GM10266 (cell line): ENCODE measurements around the gene GASK1A.
"Not testable (repeated sequence)": the region's sequence is repeated elsewhere in the genome, so short reads cannot be mapped to it uniquely, and the experiment has no call there.

Experiments used
- DNase-seq: peaks from one replicate; pipeline ENCODE4 v3.0.0; 2012; ENCODE audit errors: extremely low spot score
- TF ChIP-seq, protein P1 (sequence below): IDR thresholded peaks from 2 replicates; pipeline ENCODE4 v1.5.1; 2012; ENCODE audit warnings: mild to moderate bottlenecking, low read depth; ENCODE audit not compliant: control insufficient read depth, insufficient read depth; ENCODE audit errors: missing control alignments

The GASK1A gene

DNA sequence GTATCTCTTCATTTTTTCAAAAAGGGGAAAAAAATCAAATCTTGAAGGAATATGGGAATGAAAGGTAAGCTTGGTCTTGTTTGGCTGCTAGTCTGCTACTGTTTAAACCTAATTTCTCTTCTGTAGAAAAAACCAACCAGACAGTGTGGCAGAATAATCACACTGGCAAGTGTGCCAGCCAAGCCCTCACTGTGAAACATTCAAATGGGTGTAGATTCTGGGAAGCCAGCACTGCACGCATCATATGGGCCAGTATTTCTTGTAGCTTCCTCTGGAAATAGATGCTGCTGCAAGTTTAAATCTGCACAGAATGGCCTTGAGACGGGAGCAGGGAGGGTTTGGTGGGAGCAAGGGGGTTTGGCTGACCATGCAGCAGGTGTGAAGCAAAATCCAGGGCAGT lies 64.7 kb downstream of the GASK1A start:
- TF ChIP-seq, protein P1, sequence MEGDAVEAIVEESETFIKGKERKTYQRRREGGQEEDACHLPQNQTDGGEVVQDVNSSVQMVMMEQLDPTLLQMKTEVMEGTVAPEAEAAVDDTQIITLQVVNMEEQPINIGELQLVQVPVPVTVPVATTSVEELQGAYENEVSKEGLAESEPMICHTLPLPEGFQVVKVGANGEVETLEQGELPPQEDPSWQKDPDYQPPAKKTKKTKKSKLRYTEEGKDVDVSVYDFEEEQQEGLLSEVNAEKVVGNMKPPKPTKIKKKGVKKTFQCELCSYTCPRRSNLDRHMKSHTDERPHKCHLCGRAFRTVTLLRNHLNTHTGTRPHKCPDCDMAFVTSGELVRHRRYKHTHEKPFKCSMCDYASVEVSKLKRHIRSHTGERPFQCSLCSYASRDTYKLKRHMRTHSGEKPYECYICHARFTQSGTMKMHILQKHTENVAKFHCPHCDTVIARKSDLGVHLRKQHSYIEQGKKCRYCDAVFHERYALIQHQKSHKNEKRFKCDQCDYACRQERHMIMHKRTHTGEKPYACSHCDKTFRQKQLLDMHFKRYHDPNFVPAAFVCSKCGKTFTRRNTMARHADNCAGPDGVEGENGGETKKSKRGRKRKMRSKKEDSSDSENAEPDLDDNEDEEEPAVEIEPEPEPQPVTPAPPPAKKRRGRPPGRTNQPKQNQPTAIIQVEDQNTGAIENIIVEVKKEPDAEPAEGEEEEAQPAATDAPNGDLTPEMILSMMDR = no peak
- DNase-seq = no peak

GRCh38 chr3:43045079-43045478 lies 66.0 kb downstream of the GASK1A start:
- DNase-seq = not testable (repeated sequence)

DNA sequence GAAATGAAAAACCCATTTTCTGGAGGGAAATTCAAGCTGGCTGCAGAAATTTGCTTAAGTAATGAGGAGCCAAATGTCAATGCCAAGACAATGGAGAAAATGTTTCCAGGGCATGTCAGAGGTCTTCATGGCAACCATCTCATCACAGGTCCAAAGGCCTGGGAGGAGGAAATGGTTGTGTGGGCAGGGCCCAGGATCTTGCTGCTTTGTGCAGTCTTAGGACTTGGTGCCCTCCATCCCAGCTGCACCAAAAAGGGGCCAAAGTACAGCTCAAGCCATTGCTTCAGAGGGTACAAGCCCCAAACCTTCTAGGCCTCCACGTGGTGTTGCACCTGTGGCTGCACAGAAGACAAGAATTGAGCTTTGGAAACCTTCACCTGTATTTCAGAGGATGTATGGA lies 67.5 kb downstream of the GASK1A start:
- TF ChIP-seq, protein P1 = no peak
- no peak for DNase-seq

GRCh38 chr3:43048470-43048869 lies 69.4 kb downstream of the GASK1A start:
- TF ChIP-seq, protein P1 = no peak

GRCh38 chr3:43053291-43053690 lies 74.2 kb downstream of the GASK1A start:
- no peak for DNase-seq
- TF ChIP-seq, protein P1 = no peak

More at GRCh38 chr3:43048470-43048869, 69.4 kb downstream of the GASK1A start:
- no peak for DNase-seq

- no peak for DNase-seq
- TF ChIP-seq, protein P1 = no peak
These were observed 75.6 kb downstream of the GASK1A start for GRCh38 chr3:43054754-43055153.

GRCh38 chr3:43055393-43055792 lies 76.3 kb downstream of the GASK1A start:
- TF ChIP-seq, protein P1 = no peak
- DNase-seq = no peak
